Stomach (tissue), 9 donors: ENCODE data around the gene ATP8B4. TPM values are rescaled to one million over a fixed set of nuclear protein-coding genes. Genes with fewer than 3 reads are reported as not detected.

Experiments used
- DNase-seq, 2 donors: peaks; one replicate each; pipeline versions ENCODE4 v3.0.0 to v3.0.0-alpha.2; 2013 to 2019
- H3K27ac ChIP-seq, 5 donors: fragments of 200-600 bp in 4 of 5; sonication (generic) in 4 of 5; one replicate each; pipeline ENCODE4 v1.5.1; 2013 to 2019; ENCODE audit warnings: mild to moderate bottlenecking in 1 of 5, moderate library complexity in 1 of 5
- H3K27me3 ChIP-seq, 3 donors: fragments of 200-600 bp; sonication (generic); one replicate each; pipeline ENCODE4 v1.5.1; 2017 to 2019; ENCODE audit warnings: mixed run types in 1 of 3
- H3K36me3 ChIP-seq, 4 donors: fragments of 200-600 bp; sonication (generic); 1 replicate in 3 of 4; 2 replicates in 1 of 4; pipeline ENCODE4 v1.5.1; 2016 to 2019
- H3K4me1 ChIP-seq, 4 donors: fragments of 200-600 bp; sonication (generic); one replicate each; pipeline ENCODE4 v1.5.1; 2016 to 2019
- H3K4me3 ChIP-seq, 4 donors: fragments of 200-600 bp; sonication (generic) in 3 of 4; one replicate each; pipeline ENCODE4 v1.5.1; 2016 to 2019; ENCODE audit warnings: mild to moderate bottlenecking in 1 of 4
- H3K9me3 ChIP-seq, 4 donors: fragments of 200-600 bp; sonication (generic); one replicate each; pipeline ENCODE4 v1.5.1; 2016 to 2019
- CTCF ChIP-seq, 7 experiments: fragments of 450-650 bp in 4 of 7; fragments of 200-600 bp in 3 of 7; sonication (generic) in 3 of 7; IDR thresholded peaks; one replicate each; pipeline ENCODE4 v1.5.1; 2016 to 2019; ENCODE audit warnings: antibody characterized with exemption in 7 of 7, control low read depth in 2 of 7, mild to moderate bottlenecking in 1 of 7
- EP300 ChIP-seq: sonication (generic); formaldehyde crosslinking; IDR thresholded peaks from one replicate; pipeline ENCODE4 v1.6.1; 2017; ENCODE audit warnings: antibody characterized with exemption
- POLR2A ChIP-seq, 4 donors: fragments of 450-650 bp; IDR thresholded peaks; one replicate each; pipeline ENCODE4 v1.6.1; 2016; ENCODE audit warnings: antibody characterized with exemption in 4 of 4, control low read depth in 2 of 4, mild to moderate bottlenecking in 1 of 4, moderate library complexity in 1 of 4
- POLR2AphosphoS5 ChIP-seq, 3 donors: sonication (generic); formaldehyde crosslinking; IDR thresholded peaks; one replicate each; pipeline ENCODE4 v1.6.1; 2016; ENCODE audit warnings: antibody characterized with exemption in 3 of 3
- WGBS, 5 donors: extraction: QIAGEN DNeasy Blood & Tissue Kit in 3 of 5; methylation state at CpG; one replicate each; pipeline versions ENCODE4 v1.1.5 to v1.1.7; 2013 to 2018; 5-methylcytosine and 5-hydroxymethylcytosine counted together
- intact Hi-C: fragments of 100-400 bp; cut with DNase I; formaldehyde crosslinking; loops from one replicate; pipeline ENCODE4 v1.15.1; 2023; ENCODE audit warnings: low total_unique reads
- polyA plus RNA-seq, 3 donors: library from polyadenylated mRNA; stranded (reverse); fragments of 200-250 nt; gene quantifications; one replicate each; pipeline ENCODE4 v1.2.3, GENCODE V29; 2013
- total RNA-seq, 5 donors: library from RNA; depleted of rRNA; stranded (reverse); fragments of >200 nt; gene quantifications; one replicate each; pipeline versions ENCODE4 v1.1.0 to v1.2.3, GENCODE V29; 2014 to 2016
- donor health status: healthy with polysubstance abuse.
- donor health status: Bipolar disorder and iron deficiency.
- donor health status: healthy.

The ATP8B4 gene
- total and polyA plus RNA-seq, 8 donors, result under 0.01 to 14.3 (median 1.6) TPM

GRCh38 chr15:49900006-49900902 lies 218.8 kb downstream of the ATP8B4 start:
- Histone ChIP-seq H3K4me3 (no peak overlapping the region), H3K27ac (peak overlapping the region in 4 of 5 donors; percentile 9 to 79 (median 64)), H3K27me3 (no peaks in the 10 kb centered on the region), H3K36me3 (no peaks in the 10 kb centered on the region), H3K4me1 (peaks cover 0 to 23% (median 12%) of the 10 kb centered on the region in 4 donors), H3K9me3 (no peaks in the 10 kb centered on the region)
- DNase-seq, result peak in 1 of 2 donors; percentile 75
- 54 to 77% (median 70%) methylated on average over 5 of the region's 5 CpGs for WGBS, 5 donors
- TF ChIP-seq POLR2AphosphoS5 (IDR thresholded peaks at IDR 0.05), result no peak
- no peak for TF ChIP-seq EP300
- no peak for TF ChIP-seq CTCF (IDR thresholded peaks at IDR 0.05)
- TF ChIP-seq POLR2A (IDR thresholded peaks at IDR 0.05), result no peak
- intact Hi-C loops, result no loop called here

DNA sequence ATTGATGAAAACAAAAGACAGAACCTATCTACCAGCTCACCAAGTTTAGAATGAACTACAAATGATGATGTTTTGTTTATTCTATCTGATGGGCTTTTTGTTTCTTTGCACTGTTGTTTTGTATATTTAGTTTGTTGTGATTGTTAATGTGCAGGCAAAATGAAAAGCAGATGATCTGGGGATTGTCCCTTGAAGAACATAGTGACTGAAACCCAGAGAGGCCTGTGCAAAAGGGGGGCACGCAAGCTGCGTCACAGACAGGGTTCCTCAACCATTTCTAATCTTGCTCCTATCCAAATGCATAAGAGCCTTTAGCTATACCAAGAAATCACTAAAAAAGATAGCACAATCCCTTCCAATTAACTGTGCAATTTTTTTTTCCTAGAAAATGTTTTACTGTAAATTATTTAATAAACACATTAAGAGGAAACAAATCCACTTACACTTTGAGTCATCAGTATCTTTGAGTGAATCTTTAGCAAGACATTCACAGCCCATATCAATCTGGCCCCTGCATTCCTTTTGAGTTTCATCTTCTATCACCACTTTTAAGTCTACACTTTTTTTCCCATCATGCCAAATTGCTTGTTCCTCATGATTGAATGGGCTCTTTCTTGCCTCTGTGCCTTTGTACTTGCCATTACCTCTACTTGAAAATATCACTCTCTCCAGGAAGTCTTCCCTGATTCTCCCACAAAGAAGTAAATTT lies 220.3 kb downstream of the ATP8B4 start:
- H3K36me3 ChIP-seq, result no peaks in the 10 kb centered on the region
- no peaks in the 10 kb centered on the region for H3K9me3 ChIP-seq
- TF ChIP-seq CTCF (IDR thresholded peaks at IDR 0.05) (no peak), POLR2A (IDR thresholded peaks at IDR 0.05) (no peak), EP300 (no peak), POLR2AphosphoS5 (IDR thresholded peaks at IDR 0.05) (no peak)
- peak overlapping the region in 1 of 5 donors; percentile 79 for H3K27ac ChIP-seq
- 74 to 90% (median 80%) methylated on average over 2 of the region's 2 CpGs for WGBS, 5 donors
- no peak for DNase-seq
- no peak overlapping the region for H3K4me3 ChIP-seq
- H3K4me1 ChIP-seq, result peaks cover 0 to 21% (median 10%) of the 10 kb centered on the region in 4 donors
- no peaks in the 10 kb centered on the region for H3K27me3 ChIP-seq
- intact Hi-C loops, result no loop called here

- no peak for TF ChIP-seq CTCF (IDR thresholded peaks at IDR 0.05)
- no peak for TF ChIP-seq POLR2AphosphoS5 (IDR thresholded peaks at IDR 0.05)
- TF ChIP-seq POLR2A (IDR thresholded peaks at IDR 0.05), result no peak
- TF ChIP-seq EP300, result no peak
- no peaks in the 10 kb centered on the region for H3K9me3 ChIP-seq
- no peak for DNase-seq
- no peaks in the 10 kb centered on the region for H3K27me3 ChIP-seq
- intact Hi-C loops, result no loop called here
- H3K4me1 ChIP-seq, result peaks cover 0 to 21% (median 8%) of the 10 kb centered on the region in 4 donors
- no peak overlapping the region for H3K4me3 ChIP-seq
- H3K36me3 ChIP-seq, result no peaks in the 10 kb centered on the region
- peak overlapping the region in 1 of 5 donors; percentile 79 for H3K27ac ChIP-seq
These were observed 220.9 kb downstream of the ATP8B4 start for GRCh38 chr15:49898097-49898496.

GRCh38 chr15:49895347-49896223 lies 223.4 kb downstream of the ATP8B4 start:
- intact Hi-C loops, result no loop called here
- Histone ChIP-seq H3K27me3 (no peaks in the 10 kb centered on the region), H3K4me1 (peaks cover 0 to 7% (median 4%) of the 10 kb centered on the region in 4 donors), H3K9me3 (no peaks in the 10 kb centered on the region), H3K36me3 (no peaks in the 10 kb centered on the region), H3K4me3 (no peak overlapping the region), H3K27ac (peak overlapping the region in 2 of 5 donors; percentile 22)
- no peak for TF ChIP-seq POLR2A (IDR thresholded peaks at IDR 0.05)
- no peak for TF ChIP-seq CTCF (IDR thresholded peaks at IDR 0.05)
- no peak for TF ChIP-seq POLR2AphosphoS5 (IDR thresholded peaks at IDR 0.05)
- TF ChIP-seq EP300, result no peak
- no peak for DNase-seq
- 50 to 64% (median 52%) methylated on average over 6 of the region's 6 CpGs for WGBS, 5 donors
